AG09319 (cell line): Measurements from ENCODE around the gene FZD7.
A peak's percentile ranks its signal among the peaks of the same experiment; 100 is the strongest.

Experiments used
- DNase-seq: peaks from one replicate; pipeline ENCODE4 v3.0.0-alpha.2; 2010; ENCODE audit warnings: low read depth; ENCODE audit errors: extremely low read depth
- TF ChIP-seq, protein P1 (sequence below): IDR thresholded peaks from 2 replicates; pipeline ENCODE4 v1.5.1; 2011; ENCODE audit warnings: low read depth, mild to moderate bottlenecking, inconsistent platforms, low read length, moderate library complexity

Gene FZD7

DNA sequence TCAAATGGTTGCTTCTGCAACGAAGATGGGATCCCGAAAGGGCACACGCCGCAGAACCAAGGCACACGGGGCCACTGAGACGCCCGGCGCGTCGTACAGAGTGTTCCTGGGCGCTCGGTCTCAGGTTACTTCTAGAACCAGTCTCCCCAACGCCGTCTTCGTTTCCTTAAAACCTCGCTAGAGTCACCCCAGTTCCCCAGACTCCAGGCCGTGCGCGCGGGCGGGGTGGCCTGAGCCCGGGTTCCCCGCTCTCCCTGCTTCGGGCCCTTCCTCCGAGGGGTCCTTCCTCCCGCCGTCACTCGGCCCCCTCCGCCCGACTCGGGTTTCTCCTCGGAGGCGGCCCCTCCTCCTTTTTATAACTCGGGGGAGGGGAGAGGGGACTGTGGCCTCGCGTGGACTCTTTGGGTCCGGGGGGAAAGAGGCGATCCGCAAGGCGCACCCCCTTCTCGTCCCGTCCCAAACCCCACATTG is 774 bp upstream of the FZD7 start:
- DNase-seq, result no peak
- TF ChIP-seq, protein P1, sequence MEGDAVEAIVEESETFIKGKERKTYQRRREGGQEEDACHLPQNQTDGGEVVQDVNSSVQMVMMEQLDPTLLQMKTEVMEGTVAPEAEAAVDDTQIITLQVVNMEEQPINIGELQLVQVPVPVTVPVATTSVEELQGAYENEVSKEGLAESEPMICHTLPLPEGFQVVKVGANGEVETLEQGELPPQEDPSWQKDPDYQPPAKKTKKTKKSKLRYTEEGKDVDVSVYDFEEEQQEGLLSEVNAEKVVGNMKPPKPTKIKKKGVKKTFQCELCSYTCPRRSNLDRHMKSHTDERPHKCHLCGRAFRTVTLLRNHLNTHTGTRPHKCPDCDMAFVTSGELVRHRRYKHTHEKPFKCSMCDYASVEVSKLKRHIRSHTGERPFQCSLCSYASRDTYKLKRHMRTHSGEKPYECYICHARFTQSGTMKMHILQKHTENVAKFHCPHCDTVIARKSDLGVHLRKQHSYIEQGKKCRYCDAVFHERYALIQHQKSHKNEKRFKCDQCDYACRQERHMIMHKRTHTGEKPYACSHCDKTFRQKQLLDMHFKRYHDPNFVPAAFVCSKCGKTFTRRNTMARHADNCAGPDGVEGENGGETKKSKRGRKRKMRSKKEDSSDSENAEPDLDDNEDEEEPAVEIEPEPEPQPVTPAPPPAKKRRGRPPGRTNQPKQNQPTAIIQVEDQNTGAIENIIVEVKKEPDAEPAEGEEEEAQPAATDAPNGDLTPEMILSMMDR, result no peak

- TF ChIP-seq, protein P1, result no peak
These were observed 814 bp downstream of the FZD7 start for GRCh38 chr2:202034249-202035088.

DNA sequence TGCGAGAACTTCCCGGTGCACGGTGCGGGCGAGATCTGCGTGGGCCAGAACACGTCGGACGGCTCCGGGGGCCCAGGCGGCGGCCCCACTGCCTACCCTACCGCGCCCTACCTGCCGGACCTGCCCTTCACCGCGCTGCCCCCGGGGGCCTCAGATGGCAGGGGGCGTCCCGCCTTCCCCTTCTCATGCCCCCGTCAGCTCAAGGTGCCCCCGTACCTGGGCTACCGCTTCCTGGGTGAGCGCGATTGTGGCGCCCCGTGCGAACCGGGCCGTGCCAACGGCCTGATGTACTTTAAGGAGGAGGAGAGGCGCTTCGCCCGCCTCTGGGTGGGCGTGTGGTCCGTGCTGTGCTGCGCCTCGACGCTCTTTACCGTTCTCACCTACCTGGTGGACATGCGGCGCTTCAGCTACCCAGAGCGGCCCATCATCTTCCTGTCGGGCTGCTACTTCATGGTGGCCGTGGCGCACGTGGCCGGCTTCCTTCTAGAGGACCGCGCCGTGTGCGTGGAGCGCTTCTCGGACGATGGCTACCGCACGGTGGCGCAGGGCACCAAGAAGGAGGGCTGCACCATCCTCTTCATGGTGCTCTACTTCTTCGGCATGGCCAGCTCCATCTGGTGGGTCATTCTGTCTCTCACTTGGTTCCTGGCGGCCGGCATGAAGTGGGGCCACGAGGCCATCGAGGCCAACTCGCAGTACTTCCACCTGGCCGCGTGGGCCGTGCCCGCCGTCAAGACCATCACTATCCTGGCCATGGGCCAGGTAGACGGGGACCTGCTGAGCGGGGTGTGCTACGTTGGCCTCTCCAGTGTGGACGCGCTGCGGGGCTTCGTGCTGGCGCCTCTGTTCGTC is 1.7 kb downstream of the FZD7 start:
- DNase-seq, result peak; percentile 77
- TF ChIP-seq, protein P1, result peak; percentile 75

More at GRCh38 chr2:202034249-202035088, 814 bp downstream of the FZD7 start:
- no peak for DNase-seq

GRCh38 chr2:202035941-202036372 is 2.3 kb downstream of the FZD7 start:
- TF ChIP-seq, protein P1, result no peak
- no peak for DNase-seq

GRCh38 chr2:202036601-202037037 is 3.0 kb downstream of the FZD7 start:
- no peak for DNase-seq
- TF ChIP-seq, protein P1, result no peak

DNA sequence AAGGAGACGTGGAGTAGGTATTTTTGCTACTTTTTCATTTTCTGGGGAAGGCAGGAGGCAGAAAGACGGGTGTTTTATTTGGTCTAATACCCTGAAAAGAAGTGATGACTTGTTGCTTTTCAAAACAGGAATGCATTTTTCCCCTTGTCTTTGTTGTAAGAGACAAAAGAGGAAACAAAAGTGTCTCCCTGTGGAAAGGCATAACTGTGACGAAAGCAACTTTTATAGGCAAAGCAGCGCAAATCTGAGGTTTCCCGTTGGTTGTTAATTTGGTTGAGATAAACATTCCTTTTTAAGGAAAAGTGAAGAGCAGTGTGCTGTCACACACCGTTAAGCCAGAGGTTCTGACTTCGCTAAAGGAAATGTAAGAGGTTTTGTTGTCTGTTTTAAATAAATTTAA is 3.4 kb downstream of the FZD7 start:
- TF ChIP-seq, protein P1, result no peak
- no peak for DNase-seq
